Mononuclear cell (primary cell): ENCODE data around the gene TEAD1. TPM values are rescaled to one million over a fixed set of nuclear protein-coding genes. Genes with fewer than 3 reads are reported as not detected.

Experiments
- H3K27me3 ChIP-seq: 2 replicates; pipeline ENCODE4 v1.6.0; 2011; ENCODE audit warnings: low read length, control low read depth; ENCODE audit not compliant: insufficient read depth
- H3K4me1 ChIP-seq: 2 replicates; pipeline ENCODE4 v1.5.1; 2011; ENCODE audit warnings: mild to moderate bottlenecking, low read length, control low read depth; ENCODE audit not compliant: insufficient read depth
- H3K4me3 ChIP-seq: 2 replicates; pipeline ENCODE4 v1.5.1; 2011; ENCODE audit warnings: mild to moderate bottlenecking, low read length, moderate library complexity
- H3K9me3 ChIP-seq: 2 replicates; pipeline ENCODE4 v1.5.1; 2011; ENCODE audit warnings: low read depth, mild to moderate bottlenecking, control low read depth, low read length
- total RNA-seq: library from RNA; depleted of rRNA; stranded (reverse); fragments of >200 nt; gene quantifications from one replicate; pipeline ENCODE4 v1.2.3, GENCODE V29; 2012

TEAD1 gene
- total RNA-seq, 1 donor: not detected

- Histone ChIP-seq H3K4me1 (no peaks in the 10 kb centered on the region), H3K27me3 (no peaks in the 10 kb centered on the region), H3K9me3 (no peaks in the 10 kb centered on the region), H3K4me3 (no peak overlapping the region)
These were observed 119.3 kb downstream of the TEAD1 start for GRCh38 chr11:12793506-12793905.

GRCh38 chr11:12794576-12795230 is 120.5 kb downstream of the TEAD1 start:
- H3K9me3 ChIP-seq: no peaks in the 10 kb centered on the region
- H3K4me3 ChIP-seq: no peak overlapping the region
- no peaks in the 10 kb centered on the region for H3K4me1 ChIP-seq
- H3K27me3 ChIP-seq: no peaks in the 10 kb centered on the region

- Histone ChIP-seq H3K9me3 (no peaks in the 10 kb centered on the region), H3K27me3 (peaks cover 14% of the 10 kb centered on the region), H3K4me3 (no peak overlapping the region), H3K4me1 (no peaks in the 10 kb centered on the region)
These were observed 123.8 kb downstream of the TEAD1 start for GRCh38 chr11:12797996-12798395.

- Histone ChIP-seq H3K4me3 (no peak overlapping the region), H3K27me3 (peaks cover 14% of the 10 kb centered on the region), H3K4me1 (no peaks in the 10 kb centered on the region), H3K9me3 (no peaks in the 10 kb centered on the region)
These were observed 124.4 kb downstream of the TEAD1 start for GRCh38 chr11:12798609-12799011.

GRCh38 chr11:12799334-12799835 is 125.2 kb downstream of the TEAD1 start:
- Histone ChIP-seq H3K4me3 (no peak overlapping the region), H3K4me1 (no peaks in the 10 kb centered on the region), H3K27me3 (peaks cover 18% of the 10 kb centered on the region), H3K9me3 (no peaks in the 10 kb centered on the region)

- no peaks in the 10 kb centered on the region for H3K4me1 ChIP-seq
- H3K27me3 ChIP-seq: peaks cover 21% of the 10 kb centered on the region
- H3K9me3 ChIP-seq: no peaks in the 10 kb centered on the region
- no peak overlapping the region for H3K4me3 ChIP-seq
These were observed 125.9 kb downstream of the TEAD1 start for GRCh38 chr11:12800032-12800671.

- Histone ChIP-seq H3K4me1 (no peaks in the 10 kb centered on the region), H3K4me3 (no peak overlapping the region), H3K27me3 (peaks cover 21% of the 10 kb centered on the region)
These were observed 126.7 kb downstream of the TEAD1 start for GRCh38 chr11:12800871-12801270.

GRCh38 chr11:12801976-12802375 is 127.8 kb downstream of the TEAD1 start:
- H3K9me3 ChIP-seq: no peaks in the 10 kb centered on the region
- H3K4me3 ChIP-seq: no peak overlapping the region
- no peaks in the 10 kb centered on the region for H3K4me1 ChIP-seq
- H3K27me3 ChIP-seq: peaks cover 21% of the 10 kb centered on the region

More at GRCh38 chr11:12800871-12801270, 126.7 kb downstream of the TEAD1 start:
- no peaks in the 10 kb centered on the region for H3K9me3 ChIP-seq

- Histone ChIP-seq H3K4me1 (no peaks in the 10 kb centered on the region), H3K4me3 (no peak overlapping the region), H3K27me3 (peaks cover 21% of the 10 kb centered on the region), H3K9me3 (no peaks in the 10 kb centered on the region)
These were observed 128.3 kb downstream of the TEAD1 start for GRCh38 chr11:12802418-12803085.

- H3K4me3 ChIP-seq: no peak overlapping the region
- peaks cover 21% of the 10 kb centered on the region for H3K27me3 ChIP-seq
- no peaks in the 10 kb centered on the region for H3K4me1 ChIP-seq
- H3K9me3 ChIP-seq: no peaks in the 10 kb centered on the region
These were observed 129.0 kb downstream of the TEAD1 start for GRCh38 chr11:12803086-12803826.

GRCh38 chr11:12806113-12806512 is 131.9 kb downstream of the TEAD1 start:
- no peaks in the 10 kb centered on the region for H3K9me3 ChIP-seq
- H3K4me1 ChIP-seq: no peaks in the 10 kb centered on the region
- H3K27me3 ChIP-seq: peaks cover 9% of the 10 kb centered on the region
- H3K4me3 ChIP-seq: no peak overlapping the region

GRCh38 chr11:12807621-12808020 is 133.4 kb downstream of the TEAD1 start:
- Histone ChIP-seq H3K4me3 (no peak overlapping the region), H3K4me1 (no peaks in the 10 kb centered on the region), H3K27me3 (peaks cover 6% of the 10 kb centered on the region), H3K9me3 (no peaks in the 10 kb centered on the region)

GRCh38 chr11:12808519-12808918 is 134.3 kb downstream of the TEAD1 start:
- Histone ChIP-seq H3K4me3 (no peak overlapping the region), H3K27me3 (peaks cover 6% of the 10 kb centered on the region), H3K4me1 (no peaks in the 10 kb centered on the region), H3K9me3 (no peaks in the 10 kb centered on the region)

GRCh38 chr11:12809364-12809763 is 135.1 kb downstream of the TEAD1 start:
- no peak overlapping the region for H3K4me3 ChIP-seq
- no peaks in the 10 kb centered on the region for H3K4me1 ChIP-seq
- H3K27me3 ChIP-seq: peaks cover 3% of the 10 kb centered on the region
- H3K9me3 ChIP-seq: no peaks in the 10 kb centered on the region
